KMS-11 (cell line): ENCODE data around the gene HSD17B14.

ENCODE experiments used
- H2AFZ ChIP-seq: fragments of 200-600 bp; sonication (generic); 2 replicates; pipeline ENCODE4 v1.6.1; 2016; ENCODE audit warnings: antibody characterized with exemption, mixed run types, low read depth
- H3K27ac ChIP-seq: fragments of 200-600 bp; sonication (generic); 2 replicates; pipeline ENCODE4 v1.6.1; 2016; ENCODE audit warnings: mild to moderate bottlenecking, mixed run types
- H3K27me3 ChIP-seq: fragments of 200-600 bp; sonication (generic); 2 replicates; pipeline ENCODE4 v1.6.1; 2017; ENCODE audit warnings: mild to moderate bottlenecking, low read depth, mixed run types, moderate library complexity; ENCODE audit not compliant: insufficient read depth
- H3K36me3 ChIP-seq: fragments of 200-600 bp; sonication (generic); 2 replicates; pipeline ENCODE4 v1.6.1; 2017; ENCODE audit warnings: mild to moderate bottlenecking, mixed run types; ENCODE audit not compliant: insufficient read depth
- H3K4me1 ChIP-seq: fragments of 200-600 bp; sonication (generic); 2 replicates; pipeline ENCODE4 v1.6.1; 2016; ENCODE audit warnings: mild to moderate bottlenecking, low read depth, mixed run types; ENCODE audit not compliant: poor library complexity, severe bottlenecking
- H3K4me2 ChIP-seq: fragments of 200-600 bp; sonication (generic); 2 replicates; pipeline ENCODE4 v1.7.0; 2016; ENCODE audit warnings: mild to moderate bottlenecking, mixed run types
- H3K4me3 ChIP-seq: fragments of 200-600 bp; sonication (generic); IDR thresholded peaks from 2 replicates; pipeline ENCODE4 v1.6.1; 2017; ENCODE audit warnings: low read depth, low read length, mixed read lengths; ENCODE audit not compliant: insufficient read depth
- H3K79me2 ChIP-seq: fragments of 200-600 bp; sonication (generic); 2 replicates; pipeline ENCODE4 v1.6.1; 2016; ENCODE audit warnings: low read depth, mixed run types; ENCODE audit not compliant: insufficient read depth
- H3K9ac ChIP-seq: fragments of 200-600 bp; sonication (generic); 2 replicates; pipeline ENCODE4 v1.6.1; 2016; ENCODE audit warnings: mild to moderate bottlenecking, mixed run types
- H4K20me1 ChIP-seq: fragments of 200-600 bp; sonication (generic); 2 replicates; pipeline ENCODE4 v1.6.1; 2016; ENCODE audit warnings: mild to moderate bottlenecking, mixed run types; ENCODE audit not compliant: insufficient read depth
- CTCF ChIP-seq: fragments of 200-600 bp; sonication (generic); conservative IDR thresholded peaks from 2 replicates; pipeline ENCODE4 v1.6.1; 2017; ENCODE audit warnings: low read depth, mild to moderate bottlenecking, antibody characterized with exemption, low read length, moderate library complexity, mixed read lengths

Gene HSD17B14

GRCh38 chr19:48796298-48797083 is 39.8 kb downstream of the HSD17B14 start:
- TF ChIP-seq CTCF: no peak
- H3K4me1 ChIP-seq: peaks cover 4% of the 10 kb centered on the region

GRCh38 chr19:48795685-48796070 is 40.6 kb downstream of the HSD17B14 start:
- Histone ChIP-seq H3K4me2 (no peak overlapping the region; the same call in 1 of the 2 replicates), H3K79me2 (no peaks in the 10 kb centered on the region), H3K4me3 (no peak overlapping the region), H4K20me1 (no peaks in the 10 kb centered on the region), H2AFZ (no peak overlapping the region), H3K4me1 (peaks cover 4% of the 10 kb centered on the region), H3K9ac (no peak overlapping the region), H3K27me3 (no peaks in the 10 kb centered on the region), H3K27ac (no peak overlapping the region), H3K36me3 (no peaks in the 10 kb centered on the region)
- no peak for TF ChIP-seq CTCF

More at GRCh38 chr19:48796298-48797083, 39.8 kb downstream of the HSD17B14 start:
- no peak overlapping the region for H3K9ac ChIP-seq
- no peaks in the 10 kb centered on the region for H3K27me3 ChIP-seq
- no peak overlapping the region for H3K27ac ChIP-seq
- H4K20me1 ChIP-seq: no peaks in the 10 kb centered on the region
- H3K4me2 ChIP-seq: no peak overlapping the region
- H2AFZ ChIP-seq: no peak overlapping the region
- no peaks in the 10 kb centered on the region for H3K79me2 ChIP-seq
- H3K4me3 ChIP-seq: no peak overlapping the region
- H3K36me3 ChIP-seq: no peaks in the 10 kb centered on the region

GRCh38 chr19:48795055-48795684 is 41.1 kb downstream of the HSD17B14 start:
- Histone ChIP-seq H2AFZ (peak overlapping the region; percentile 16; the same call in 1 of the 2 replicates), H3K4me1 (peaks cover 4% of the 10 kb centered on the region), H3K36me3 (no peaks in the 10 kb centered on the region), H3K79me2 (no peaks in the 10 kb centered on the region), H4K20me1 (no peaks in the 10 kb centered on the region), H3K4me3 (no peak overlapping the region), H3K27me3 (no peaks in the 10 kb centered on the region), H3K4me2 (peak overlapping the region; percentile 18; the same call in 1 of the 2 replicates), H3K9ac (peak overlapping the region; percentile 12; the same call in 1 of the 2 replicates), H3K27ac (no peak overlapping the region)
- TF ChIP-seq CTCF: peak; percentile 96

- Histone ChIP-seq H3K27me3 (no peaks in the 10 kb centered on the region), H3K4me1 (peaks cover 4% of the 10 kb centered on the region), H2AFZ (no peak overlapping the region), H3K36me3 (no peaks in the 10 kb centered on the region), H3K4me2 (no peak overlapping the region; the same call in 1 of the 2 replicates), H3K79me2 (no peaks in the 10 kb centered on the region), H3K4me3 (no peak overlapping the region), H4K20me1 (no peaks in the 10 kb centered on the region), H3K9ac (no peak overlapping the region), H3K27ac (no peak overlapping the region)
- TF ChIP-seq CTCF: no peak
Measured at GRCh38 chr19:48794291-48794690, 42.0 kb downstream of the HSD17B14 start.
